GM18505 (cell line): ENCODE measurements around the gene CNBP.
"Not testable (repeated sequence)": the region's sequence is repeated elsewhere in the genome, so short reads cannot be mapped to it uniquely, and the experiment has no call there.

Source experiments
- ATAC-seq: cut with Tn5 transposase; IDR thresholded peaks from one replicate; pipeline ENCODE4 v1.9.1; 2021; ENCODE audit not compliant: unreplicated experiment
- POLR2A ChIP-seq: IDR thresholded peaks from 4 replicates; pipeline ENCODE4 v1.6.1; 2011; ENCODE audit warnings: borderline replicate concordance; ENCODE audit not compliant: insufficient read depth, insufficient read length; ENCODE audit errors: extremely low read depth

CNBP gene

DNA sequence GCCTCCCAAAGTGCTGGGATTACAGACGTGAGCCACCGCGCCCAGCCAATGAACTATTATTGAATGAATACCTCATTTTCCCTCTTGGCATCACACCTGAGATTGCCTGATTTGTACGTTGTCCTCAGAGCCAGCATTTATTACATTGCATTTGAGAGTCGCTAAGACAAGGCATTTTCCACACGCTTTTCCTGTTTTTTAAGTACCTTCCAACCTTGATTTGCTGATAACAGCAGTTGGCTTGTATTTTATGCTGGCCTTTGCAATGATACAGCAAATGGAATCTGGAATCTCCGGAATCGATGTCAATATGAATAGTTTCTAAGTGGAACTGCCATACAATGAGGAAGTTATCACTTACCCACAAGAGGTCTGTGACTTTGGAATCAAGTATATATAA lies 15.7 kb upstream of the CNBP start:
- no peak for ATAC-seq
- TF ChIP-seq POLR2A = no peak

DNA sequence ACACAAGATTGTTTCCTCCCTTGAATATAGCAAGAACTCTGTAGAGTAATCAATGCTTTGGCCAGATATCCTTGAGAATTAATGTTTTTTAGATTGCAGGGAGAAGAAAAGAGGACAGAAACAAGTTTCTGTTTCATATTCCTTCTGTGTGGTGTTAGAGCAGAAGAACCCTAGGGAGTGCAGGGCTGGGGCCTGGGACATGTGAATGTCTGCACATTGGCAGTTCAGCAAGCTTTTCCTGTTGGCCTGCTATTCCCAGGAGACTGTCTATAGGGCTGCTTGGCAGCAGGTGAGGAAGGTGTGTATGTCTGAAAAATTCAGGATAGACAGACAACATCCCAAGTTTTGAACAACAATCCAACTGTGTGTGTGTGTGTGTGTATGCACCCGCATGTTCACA lies 13.6 kb upstream of the CNBP start:
- no peak for TF ChIP-seq POLR2A
- no peak for ATAC-seq

DNA sequence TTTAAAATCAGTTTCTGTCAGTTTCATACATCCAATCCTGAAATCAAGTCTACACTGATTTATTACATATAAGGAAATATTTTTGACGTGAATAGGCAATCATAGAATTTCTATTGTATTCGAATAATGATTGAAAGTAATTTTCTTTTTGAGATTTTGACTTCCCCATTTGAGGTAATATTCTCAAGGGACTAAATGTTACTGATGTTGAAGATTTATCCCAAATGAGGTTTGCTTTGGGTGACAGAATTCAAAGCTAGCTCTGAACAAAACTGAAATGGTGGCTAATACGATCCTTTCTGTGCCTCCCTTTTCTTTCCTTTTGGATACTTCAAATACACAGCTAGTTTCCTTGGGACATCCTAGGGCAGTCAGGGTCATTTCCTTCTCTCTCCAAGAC lies 12.9 kb upstream of the CNBP start:
- TF ChIP-seq POLR2A = no peak

DNA sequence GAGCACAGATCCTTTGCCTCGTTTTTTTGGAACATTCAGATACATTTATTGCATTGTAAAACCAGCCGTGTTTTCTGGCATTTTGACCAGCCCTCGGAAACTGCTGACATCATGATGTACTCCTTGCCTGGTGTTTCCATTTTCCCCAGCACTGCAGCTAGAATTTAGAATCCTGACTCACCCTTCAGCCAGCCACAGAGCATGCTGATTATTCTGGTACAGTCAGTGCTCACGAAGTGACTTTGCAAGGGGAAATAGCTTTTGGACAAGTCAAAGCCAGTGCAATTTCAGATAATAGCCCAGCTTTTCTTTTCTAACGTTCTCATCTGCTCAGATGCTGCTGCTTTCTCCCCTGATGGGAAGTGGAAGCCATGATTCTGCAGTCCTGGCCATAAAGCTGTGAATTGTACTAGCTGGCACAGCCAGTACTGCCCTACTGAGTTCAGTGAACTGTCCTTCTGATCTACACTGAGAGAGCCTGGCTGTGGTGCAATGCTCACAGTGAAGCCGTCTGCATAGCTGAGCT lies 12.1 kb upstream of the CNBP start:
- no peak for TF ChIP-seq POLR2A
- no peak for ATAC-seq

More for the DNA sequence above, 12.9 kb upstream of the CNBP start:
- no peak for ATAC-seq

DNA sequence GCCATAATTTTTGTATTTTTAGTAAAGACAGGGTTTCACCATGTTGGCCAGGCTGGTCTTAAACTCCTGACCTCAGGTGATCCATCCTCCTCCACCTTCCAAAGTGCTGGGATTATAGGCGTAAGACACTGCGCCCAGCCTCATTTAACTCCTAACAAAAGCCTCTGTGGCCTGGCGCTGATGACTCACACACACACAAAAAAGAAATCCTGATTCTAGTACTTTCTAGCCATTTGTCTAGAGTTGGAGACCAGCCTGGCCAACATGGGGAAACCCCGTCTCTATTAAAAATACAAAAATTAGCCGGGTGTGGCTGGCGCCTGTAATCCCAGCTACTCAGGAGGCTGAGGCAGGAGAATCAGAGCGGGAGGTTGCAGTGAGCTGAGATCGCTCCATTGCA lies 6.1 kb upstream of the CNBP start:
- not testable (repeated sequence) for ATAC-seq

DNA sequence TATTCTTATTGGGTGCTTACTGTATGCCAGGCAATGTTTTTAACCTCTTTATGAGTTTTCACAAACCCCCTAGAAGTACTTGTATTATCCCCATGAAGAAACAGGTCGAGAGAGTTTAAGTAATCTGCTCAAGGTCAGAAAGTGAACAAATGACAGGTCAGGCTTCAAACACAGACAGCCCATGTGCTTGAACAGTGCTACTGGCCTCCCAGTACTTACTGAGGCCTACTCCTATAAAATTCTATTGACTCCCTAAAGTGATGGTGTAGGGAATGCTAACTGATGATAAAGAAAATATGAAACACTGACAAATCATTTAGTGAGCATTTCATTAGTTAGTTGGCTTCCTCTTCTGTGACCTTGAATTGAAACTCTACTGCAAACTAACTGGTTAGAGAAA lies 4.2 kb upstream of the CNBP start:
- ATAC-seq = no peak
- TF ChIP-seq POLR2A = no peak

DNA sequence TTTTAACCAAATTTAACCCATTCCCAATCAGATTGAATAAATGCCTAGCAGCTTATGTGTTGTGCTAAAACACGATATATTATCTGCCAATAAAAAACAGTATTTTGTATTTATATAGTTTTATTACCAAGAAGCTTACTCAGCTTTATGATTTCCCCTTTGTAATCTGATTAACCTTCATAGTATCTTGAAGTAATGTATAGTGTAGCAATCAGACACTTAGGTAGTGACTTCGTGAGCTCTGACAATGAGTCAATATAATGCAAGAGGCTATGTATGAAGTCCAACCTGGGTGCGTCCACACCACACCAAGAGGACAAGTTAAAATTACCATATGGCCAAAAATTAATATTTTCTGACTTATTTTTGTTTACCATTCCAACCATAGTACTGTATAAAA lies 2.1 kb upstream of the CNBP start:
- ATAC-seq = no peak

DNA sequence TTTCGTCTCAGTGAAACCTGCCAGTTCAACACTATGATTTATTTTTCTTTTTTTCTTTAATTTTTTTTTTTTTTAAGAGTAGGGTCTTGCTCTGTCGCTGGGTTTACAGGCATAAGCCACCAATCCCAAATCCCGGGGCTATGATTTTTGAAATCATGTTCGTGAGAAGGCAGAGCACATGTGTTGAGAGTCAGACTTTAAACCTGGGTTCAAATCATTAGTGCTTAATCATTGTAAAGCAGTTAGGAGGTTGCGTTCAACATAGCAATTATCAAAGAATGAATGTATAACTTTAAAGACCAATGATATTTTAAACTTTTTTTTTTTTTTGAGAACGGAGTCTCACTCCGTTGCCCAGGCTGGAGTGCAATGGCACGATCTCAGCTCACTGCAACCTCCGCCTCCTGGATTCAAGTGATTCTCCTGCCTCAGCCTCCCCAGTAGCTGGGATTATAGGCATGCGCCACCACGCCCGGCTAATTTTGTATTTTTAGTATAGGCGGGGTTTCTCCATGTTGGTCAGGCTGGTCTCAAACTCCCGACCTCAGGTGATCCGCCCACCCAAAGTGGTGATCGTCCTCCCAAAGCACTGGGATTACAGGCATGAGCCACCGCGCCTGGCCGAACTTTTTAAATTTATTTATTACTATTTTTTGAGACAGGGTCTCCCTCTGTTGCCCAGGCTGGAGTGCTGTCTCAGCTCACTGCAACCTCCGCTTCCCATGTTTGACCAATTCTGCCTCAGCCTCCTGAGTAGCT lies 1.3 kb upstream of the CNBP start:
- ATAC-seq = not testable (repeated sequence)

More for the DNA sequence above, 2.1 kb upstream of the CNBP start:
- TF ChIP-seq POLR2A = no peak

DNA sequence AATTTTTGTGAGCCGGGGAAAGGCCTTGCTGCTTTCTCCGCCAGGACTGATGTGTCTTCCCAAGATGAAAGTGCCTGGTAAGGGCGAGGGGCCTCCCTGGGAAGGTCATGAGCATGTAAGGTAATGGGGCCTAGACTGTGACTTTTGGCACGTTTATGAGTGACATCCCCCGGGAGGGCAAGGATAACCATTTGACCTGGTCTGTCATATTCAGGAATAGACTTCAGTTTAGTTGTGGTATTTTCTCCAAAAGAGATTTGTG lies 631 bp upstream of the CNBP start:
- no peak for ATAC-seq
- TF ChIP-seq POLR2A = no peak

DNA sequence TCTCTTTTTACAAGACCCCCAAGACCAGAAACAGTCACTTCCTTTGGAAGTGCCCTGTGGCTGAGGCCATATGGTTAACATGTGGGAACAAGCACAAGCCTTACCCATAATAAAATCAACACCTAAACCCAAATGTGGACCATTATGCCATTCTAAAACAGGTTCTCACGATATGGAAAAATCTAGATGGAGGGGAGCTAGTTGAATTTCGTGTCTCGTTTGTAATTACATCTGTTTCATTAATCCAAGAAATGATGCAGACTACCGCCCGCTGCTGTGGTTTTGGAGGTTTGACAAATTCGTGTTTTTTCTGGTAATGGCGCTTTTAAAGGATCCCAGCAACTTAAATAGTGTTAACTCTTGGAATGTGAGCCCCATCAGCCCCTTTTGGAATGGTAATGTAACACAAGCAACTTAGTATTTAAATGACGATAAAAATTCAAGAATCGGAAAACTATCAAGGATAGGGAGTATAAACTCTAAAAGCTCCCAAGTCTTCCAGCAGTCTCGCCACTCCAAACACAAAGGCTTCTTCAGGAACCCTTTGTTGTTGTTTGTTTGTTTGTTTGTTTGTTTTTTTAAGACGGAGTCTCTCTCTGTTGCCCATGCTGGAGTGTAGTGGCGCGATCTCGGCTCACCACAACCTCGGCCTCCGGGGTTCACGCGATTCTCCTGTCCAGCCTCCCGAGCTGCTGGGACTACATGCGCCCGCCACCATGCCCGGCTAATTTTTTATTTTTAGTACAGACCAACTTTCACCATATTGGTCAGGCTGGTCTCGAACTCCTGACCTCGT lies 1.1 kb downstream of the CNBP start:
- no peak for ATAC-seq
- TF ChIP-seq POLR2A = no peak

DNA sequence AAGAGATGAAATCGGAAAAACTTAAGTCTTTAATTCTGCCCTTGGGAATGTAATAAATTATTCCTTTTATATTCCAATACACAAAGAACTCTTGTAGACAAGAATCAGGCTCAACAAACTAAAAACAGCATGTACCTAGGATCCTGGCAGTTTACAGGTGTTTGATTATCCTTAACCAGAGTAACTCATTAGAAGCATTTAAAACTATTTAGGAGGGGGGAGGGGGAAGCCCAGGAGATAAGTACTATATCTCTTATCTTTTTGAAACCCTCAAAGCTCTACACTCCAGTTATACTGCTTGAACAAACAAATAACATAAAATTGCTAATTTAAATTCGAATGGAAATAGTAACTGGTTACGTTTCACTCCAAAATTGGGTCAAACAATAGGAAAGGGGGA lies 1.9 kb downstream of the CNBP start:
- ATAC-seq = no peak
- TF ChIP-seq POLR2A = no peak

DNA sequence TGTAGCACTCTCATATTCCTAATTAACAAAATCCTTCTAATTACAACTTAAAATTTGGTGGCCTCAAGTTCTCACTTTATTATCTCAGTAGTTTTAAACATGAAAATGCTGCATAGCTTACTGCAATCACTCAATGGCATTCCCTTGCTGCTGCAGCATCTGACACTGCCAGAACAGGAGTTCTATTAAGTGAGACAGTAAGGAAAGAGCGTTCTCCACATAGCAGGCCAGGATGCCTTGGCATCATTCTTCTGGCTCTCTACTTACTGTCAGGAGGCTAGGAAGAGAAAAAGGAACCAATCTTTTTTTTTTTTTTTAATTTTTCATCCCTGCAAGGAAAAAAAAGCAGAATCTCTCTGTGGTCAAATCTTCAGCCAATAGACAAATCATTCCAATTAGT lies 3.2 kb downstream of the CNBP start:
- ATAC-seq = no peak
- no peak for TF ChIP-seq POLR2A

DNA sequence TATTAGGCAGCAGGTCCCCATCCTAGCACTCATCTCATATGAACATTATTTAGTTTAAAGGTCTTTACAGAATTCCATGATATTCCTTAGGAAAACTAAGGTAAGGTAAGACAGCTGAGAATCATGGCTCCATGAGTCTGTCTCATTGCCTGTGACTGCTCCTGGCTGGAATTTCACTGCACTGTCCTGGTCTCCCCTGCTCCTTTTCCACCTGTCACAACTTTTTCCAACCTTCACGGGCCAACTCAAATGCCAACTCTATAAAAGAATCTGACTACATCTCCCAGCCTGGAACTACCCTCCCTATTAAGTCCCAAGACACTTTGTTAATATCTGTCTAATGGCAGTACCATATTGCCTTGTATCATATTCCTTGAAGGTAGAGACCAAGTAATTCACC lies 7.6 kb downstream of the CNBP start:
- TF ChIP-seq POLR2A = no peak
- no peak for ATAC-seq

DNA sequence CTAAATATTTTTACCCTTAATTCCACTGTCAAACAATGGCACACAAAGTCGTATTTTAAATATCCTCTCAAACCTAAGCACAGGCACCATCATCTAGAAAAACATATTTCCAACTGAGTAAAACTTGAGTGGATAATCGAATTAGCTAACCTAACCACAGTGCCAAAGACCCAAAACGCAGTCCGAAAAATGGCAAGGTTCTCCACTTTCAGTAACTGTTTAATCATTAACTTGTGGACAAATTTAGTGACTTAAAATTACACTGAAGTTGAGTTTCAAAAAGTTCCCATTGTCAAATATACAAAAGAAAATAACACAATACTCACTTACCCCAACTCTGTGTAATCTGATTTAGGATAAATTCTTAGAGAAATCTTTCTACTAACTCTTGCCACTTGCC lies 10.0 kb downstream of the CNBP start:
- TF ChIP-seq POLR2A = no peak
- no peak for ATAC-seq
